Measurements from ENCODE around the gene ATP9A.

GRCh38 chr20:51729771-51730170 lies 38.4 kb downstream of the ATP9A start:
- no peak for TF ChIP-seq POLR2A (IDR thresholded peaks at IDR 0.05)
- no peak for TF ChIP-seq CTCF (IDR thresholded peaks at IDR 0.05)

Measured in right lobe of liver (tissue), 4 donors.